ENCODE data around the gene RPN2.

The RPN2 gene

GRCh38 chr20:37270576-37271420, 91.7 kb downstream of the RPN2 start:
- DNase-seq = peak; percentile 26 to 66

GRCh38 chr20:37271421-37271768, 92.3 kb downstream of the RPN2 start:
- no peak for DNase-seq

GRCh38 chr20:37273988-37274387, 94.9 kb downstream of the RPN2 start:
- DNase-seq = no peak

- DNase-seq = peak in 1 of 2 donors; percentile 13
Measured at GRCh38 chr20:37274851-37275524, 95.9 kb downstream of the RPN2 start.

- DNase-seq = peak; percentile 14 to 23
Measured at GRCh38 chr20:37276494-37277252, 97.5 kb downstream of the RPN2 start.

GRCh38 chr20:37277253-37277593, 98.1 kb downstream of the RPN2 start:
- no peak for DNase-seq

GRCh38 chr20:37278966-37279590, 99.9 kb downstream of the RPN2 start:
- no peak for DNase-seq

GRCh38 chr20:37279820-37280219, 100.7 kb downstream of the RPN2 start:
- DNase-seq = no peak

- DNase-seq = no peak
Measured at GRCh38 chr20:37280403-37280802, 101.3 kb downstream of the RPN2 start.

- DNase-seq = no peak
Measured at GRCh38 chr20:37282556-37282955, 103.4 kb downstream of the RPN2 start.

- no peak for DNase-seq
Measured at GRCh38 chr20:37283530-37284195, 104.5 kb downstream of the RPN2 start.

GRCh38 chr20:37284691-37285161, 105.6 kb downstream of the RPN2 start:
- DNase-seq = no peak

GRCh38 chr20:37285664-37286374, 106.7 kb downstream of the RPN2 start:
- no peak for DNase-seq

GRCh38 chr20:37288091-37288490, 109.0 kb downstream of the RPN2 start:
- DNase-seq = no peak

- no peak for DNase-seq
Measured at GRCh38 chr20:37290158-37290810, 111.2 kb downstream of the RPN2 start.

All from CD4-positive, alpha-beta T cell treated with Interferon alpha-2 for 1 hour (primary cell).